ENCODE measurements around the gene ST6GALNAC3.
"Not testable (repeated sequence)": the region's sequence is repeated elsewhere in the genome, so short reads cannot be mapped to it uniquely, and the experiment has no call there.

The ST6GALNAC3 gene

GRCh38 chr1:76073481-76073880, 1.1 kb upstream of the ST6GALNAC3 start:
- DNase-seq (ENCODE audit: low spot score) = no peak

GRCh38 chr1:76075188-76075489, 593 bp downstream of the ST6GALNAC3 start:
- no peak for DNase-seq (ENCODE audit: low spot score)

- no peak for DNase-seq (ENCODE audit: low spot score)
Observed at GRCh38 chr1:76075877-76076276, 1.3 kb downstream of the ST6GALNAC3 start.

GRCh38 chr1:76079475-76080227, 5.1 kb downstream of the ST6GALNAC3 start:
- DNase-seq (ENCODE audit: low spot score) = no peak

GRCh38 chr1:76080552-76081079, 6.1 kb downstream of the ST6GALNAC3 start:
- no peak for DNase-seq (ENCODE audit: low spot score)

GRCh38 chr1:76082062-76082461, 7.5 kb downstream of the ST6GALNAC3 start:
- DNase-seq (ENCODE audit: low spot score) = no peak

- DNase-seq (ENCODE audit: low spot score) = no peak
Observed at GRCh38 chr1:76083189-76083588, 8.6 kb downstream of the ST6GALNAC3 start.

GRCh38 chr1:76084029-76084627, 9.6 kb downstream of the ST6GALNAC3 start:
- no peak for DNase-seq (ENCODE audit: low spot score)

- DNase-seq (ENCODE audit: low spot score) = no peak
Observed at GRCh38 chr1:76084685-76085084, 10.1 kb downstream of the ST6GALNAC3 start.

GRCh38 chr1:76086109-76086508, 11.6 kb downstream of the ST6GALNAC3 start:
- DNase-seq (ENCODE audit: low spot score) = no peak

GRCh38 chr1:76086597-76086996, 12.1 kb downstream of the ST6GALNAC3 start:
- DNase-seq (ENCODE audit: low spot score) = no peak

- no peak for DNase-seq (ENCODE audit: low spot score)
Observed at GRCh38 chr1:76090283-76091203, 16.0 kb downstream of the ST6GALNAC3 start.

GRCh38 chr1:76092812-76093211, 18.3 kb downstream of the ST6GALNAC3 start:
- no peak for DNase-seq (ENCODE audit: low spot score)

GRCh38 chr1:76093522-76094312, 19.2 kb downstream of the ST6GALNAC3 start:
- no peak for DNase-seq (ENCODE audit: low spot score)

GRCh38 chr1:76095802-76096201, 21.3 kb downstream of the ST6GALNAC3 start:
- DNase-seq (ENCODE audit: low spot score) = no peak

- DNase-seq (ENCODE audit: low spot score) = not testable (repeated sequence)
Observed at GRCh38 chr1:76097064-76097463, 22.5 kb downstream of the ST6GALNAC3 start.

GRCh38 chr1:76098845-76099244, 24.3 kb downstream of the ST6GALNAC3 start:
- no peak for DNase-seq (ENCODE audit: low spot score)

GRCh38 chr1:76101548-76101947, 27.0 kb downstream of the ST6GALNAC3 start:
- DNase-seq (ENCODE audit: low spot score) = no peak

GRCh38 chr1:76102046-76102445, 27.5 kb downstream of the ST6GALNAC3 start:
- DNase-seq (ENCODE audit: low spot score) = no peak

- DNase-seq (ENCODE audit: low spot score) = no peak
Observed at GRCh38 chr1:76103034-76103433, 28.5 kb downstream of the ST6GALNAC3 start.

- no peak for DNase-seq (ENCODE audit: low spot score)
Observed at GRCh38 chr1:76105372-76105771, 30.8 kb downstream of the ST6GALNAC3 start.

- no peak for DNase-seq (ENCODE audit: low spot score)
Observed at GRCh38 chr1:76106251-76106650, 31.7 kb downstream of the ST6GALNAC3 start.
